GM23338 (cell line): ENCODE measurements around the gene CXXC5.

Source experiments
- CTCF ChIP-seq, 2 experiments: fragments of 200-600 bp in 1 of 2; sonication (generic) in 1 of 2; conservative IDR thresholded peaks; 2 replicates each; pipeline versions ENCODE4 v1.5.1 to v1.6.1; 2016 to 2017; ENCODE audit warnings: antibody characterized with exemption in 2 of 2, low read depth in 2 of 2, mild to moderate bottlenecking in 2 of 2, moderate library complexity in 1 of 2
- EZH2 ChIP-seq: fragments of 200-600 bp; sonication (generic); IDR thresholded peaks from one replicate; pipeline ENCODE4 v1.8.0; 2017; ENCODE audit warnings: antibody characterized with exemption, mild to moderate bottlenecking, low read depth; ENCODE audit not compliant: unreplicated experiment
- EZH2phosphoT487 ChIP-seq: fragments of 200-600 bp; sonication (generic); IDR thresholded peaks from one replicate; pipeline ENCODE4 v1.8.1; 2018; ENCODE audit warnings: antibody characterized with exemption; ENCODE audit not compliant: unreplicated experiment
- POLR2AphosphoS5 ChIP-seq: IDR thresholded peaks from 2 replicates; pipeline ENCODE4 v1.6.1; 2016; ENCODE audit warnings: antibody characterized with exemption, low read depth
- REST ChIP-seq: IDR thresholded peaks from one replicate; pipeline ENCODE4 v1.6.1; 2018; ENCODE audit warnings: antibody characterized with exemption; ENCODE audit not compliant: unreplicated experiment
- ZNF331 ChIP-seq: fragments of 250-450 bp; sonication (Bioruptor Pico); IDR thresholded peaks from 2 replicates; pipeline ENCODE4 v1.5.0; 2020; ENCODE audit warnings: low read depth, mild to moderate bottlenecking, moderate library complexity

GRCh38 chr5:139645430-139645871, 2.7 kb upstream of the CXXC5 start:
- no peak for TF ChIP-seq CTCF (conservative IDR thresholded peaks at IDR 0.05; ENCODE audit: low read depth in 2 of 2)
- no peak for TF ChIP-seq EZH2
- no peak for TF ChIP-seq POLR2AphosphoS5
- no peak for TF ChIP-seq EZH2phosphoT487
- no peak for TF ChIP-seq REST
- no peak for TF ChIP-seq ZNF331 (CRISPR knock-in tag)
